ENCODE data around the gene ANKIB1. TPM values are rescaled to one million over a fixed set of nuclear protein-coding genes. Genes with fewer than 3 reads are reported as not detected.

The ANKIB1 gene
- total and polyA plus RNA-seq, 2 experiments from 2014 or later, result 6.3 to 17.2 TPM

DNA sequence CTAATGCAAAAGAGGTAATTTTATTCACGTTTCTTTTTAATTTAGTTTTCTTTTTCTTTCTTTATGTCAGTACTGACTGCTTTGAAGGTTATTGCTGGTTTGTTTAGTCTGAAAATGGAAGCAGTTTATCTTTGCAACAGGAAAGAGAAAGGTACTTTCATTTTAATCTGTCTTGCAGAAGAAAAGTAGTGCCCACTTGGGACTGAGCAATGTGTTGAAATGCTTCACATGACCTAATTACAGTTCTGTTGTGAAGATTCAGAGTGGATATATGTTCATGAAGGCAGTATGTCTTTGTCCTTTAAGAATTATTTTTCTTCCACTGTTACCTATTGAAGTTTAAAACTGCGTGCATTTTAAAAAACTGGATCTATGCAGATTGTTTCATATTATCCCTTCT, 80.1 kb downstream of the ANKIB1 start:
- TF ChIP-seq, protein P1, sequence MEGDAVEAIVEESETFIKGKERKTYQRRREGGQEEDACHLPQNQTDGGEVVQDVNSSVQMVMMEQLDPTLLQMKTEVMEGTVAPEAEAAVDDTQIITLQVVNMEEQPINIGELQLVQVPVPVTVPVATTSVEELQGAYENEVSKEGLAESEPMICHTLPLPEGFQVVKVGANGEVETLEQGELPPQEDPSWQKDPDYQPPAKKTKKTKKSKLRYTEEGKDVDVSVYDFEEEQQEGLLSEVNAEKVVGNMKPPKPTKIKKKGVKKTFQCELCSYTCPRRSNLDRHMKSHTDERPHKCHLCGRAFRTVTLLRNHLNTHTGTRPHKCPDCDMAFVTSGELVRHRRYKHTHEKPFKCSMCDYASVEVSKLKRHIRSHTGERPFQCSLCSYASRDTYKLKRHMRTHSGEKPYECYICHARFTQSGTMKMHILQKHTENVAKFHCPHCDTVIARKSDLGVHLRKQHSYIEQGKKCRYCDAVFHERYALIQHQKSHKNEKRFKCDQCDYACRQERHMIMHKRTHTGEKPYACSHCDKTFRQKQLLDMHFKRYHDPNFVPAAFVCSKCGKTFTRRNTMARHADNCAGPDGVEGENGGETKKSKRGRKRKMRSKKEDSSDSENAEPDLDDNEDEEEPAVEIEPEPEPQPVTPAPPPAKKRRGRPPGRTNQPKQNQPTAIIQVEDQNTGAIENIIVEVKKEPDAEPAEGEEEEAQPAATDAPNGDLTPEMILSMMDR (IDR thresholded peaks at IDR 0.05; ENCODE audit: low read depth, low read length), result no peak
- peaks cover 5% of the 10 kb centered on the region for H3K36me3 ChIP-seq
- peak; percentile 6 to 57 for DNase-seq (ENCODE audit: low read depth in 1 of 2, low spot score in 1 of 2)
- no peaks in the 10 kb centered on the region for H3K27me3 ChIP-seq
- peaks cover 18% of the 10 kb centered on the region for H3K4me1 ChIP-seq (ENCODE audit: low read depth)
- no peak overlapping the region for H3K4me3 ChIP-seq
- H3K27ac ChIP-seq, result peak overlapping the region; percentile 71
- H3K9me3 ChIP-seq (ENCODE audit: low read depth), result no peaks in the 10 kb centered on the region

- H3K9me3 ChIP-seq (ENCODE audit: low read depth), result no peaks in the 10 kb centered on the region
These were observed 85.2 kb downstream of the ANKIB1 start for GRCh38 chr7:92330835-92331438.

GRCh38 chr7:92331508-92331907, 85.7 kb downstream of the ANKIB1 start:
- H3K27ac ChIP-seq, result no peak overlapping the region
- no peak for DNase-seq (ENCODE audit: low read depth in 1 of 2, low spot score in 1 of 2)
- no peaks in the 10 kb centered on the region for H3K9me3 ChIP-seq (ENCODE audit: low read depth)
- TF ChIP-seq, protein P1 (IDR thresholded peaks at IDR 0.05; ENCODE audit: low read depth, low read length), result no peak
- H3K4me1 ChIP-seq (ENCODE audit: low read depth), result no peaks in the 10 kb centered on the region
- H3K4me3 ChIP-seq, result no peak overlapping the region
- no peaks in the 10 kb centered on the region for H3K27me3 ChIP-seq
- H3K36me3 ChIP-seq, result peaks cover 10% of the 10 kb centered on the region

More at GRCh38 chr7:92330835-92331438, 85.2 kb downstream of the ANKIB1 start:
- H3K36me3 ChIP-seq, result peaks cover 10% of the 10 kb centered on the region
- no peaks in the 10 kb centered on the region for H3K27me3 ChIP-seq
- peaks cover 3% of the 10 kb centered on the region for H3K4me1 ChIP-seq (ENCODE audit: low read depth)
- H3K4me3 ChIP-seq, result no peak overlapping the region
- TF ChIP-seq, protein P1 (IDR thresholded peaks at IDR 0.05; ENCODE audit: low read depth, low read length), result no peak
- H3K27ac ChIP-seq, result no peak overlapping the region
- no peak for DNase-seq (ENCODE audit: low read depth in 1 of 2, low spot score in 1 of 2)

- H3K9me3 ChIP-seq (ENCODE audit: low read depth), result no peaks in the 10 kb centered on the region
- DNase-seq (ENCODE audit: low read depth in 1 of 2, low spot score in 1 of 2), result no peak
- no peak overlapping the region for H3K27ac ChIP-seq
- peaks cover 8% of the 10 kb centered on the region for H3K36me3 ChIP-seq
- no peak overlapping the region for H3K4me3 ChIP-seq
- H3K27me3 ChIP-seq, result no peaks in the 10 kb centered on the region
- H3K4me1 ChIP-seq (ENCODE audit: low read depth), result no peaks in the 10 kb centered on the region
- TF ChIP-seq, protein P1 (IDR thresholded peaks at IDR 0.05; ENCODE audit: low read depth, low read length), result no peak
These were observed 87.0 kb downstream of the ANKIB1 start for GRCh38 chr7:92332782-92333181.

- H3K4me3 ChIP-seq, result no peak overlapping the region
- no peaks in the 10 kb centered on the region for H3K9me3 ChIP-seq (ENCODE audit: low read depth)
- H3K27ac ChIP-seq, result no peak overlapping the region
- H3K36me3 ChIP-seq, result peaks cover 6% of the 10 kb centered on the region
- TF ChIP-seq, protein P1 (IDR thresholded peaks at IDR 0.05; ENCODE audit: low read depth, low read length), result no peak
- DNase-seq (ENCODE audit: low read depth in 1 of 2, low spot score in 1 of 2), result no peak
- no peaks in the 10 kb centered on the region for H3K4me1 ChIP-seq (ENCODE audit: low read depth)
- no peaks in the 10 kb centered on the region for H3K27me3 ChIP-seq
These were observed 88.1 kb downstream of the ANKIB1 start for GRCh38 chr7:92333866-92334265.
